HG02885 (cell line): Measurements from ENCODE around the gene SLC16A5.
"Not testable (repeated sequence)": the region's sequence is repeated elsewhere in the genome, so short reads cannot be mapped to it uniquely, and the experiment has no call there.

ENCODE experiments used
- ATAC-seq: cut with Tn5 transposase; IDR thresholded peaks from one replicate; pipeline ENCODE4 v1.9.1; 2021; ENCODE audit warnings: mild to moderate bottlenecking; ENCODE audit not compliant: unreplicated experiment, poor library complexity

The SLC16A5 gene, protein sequence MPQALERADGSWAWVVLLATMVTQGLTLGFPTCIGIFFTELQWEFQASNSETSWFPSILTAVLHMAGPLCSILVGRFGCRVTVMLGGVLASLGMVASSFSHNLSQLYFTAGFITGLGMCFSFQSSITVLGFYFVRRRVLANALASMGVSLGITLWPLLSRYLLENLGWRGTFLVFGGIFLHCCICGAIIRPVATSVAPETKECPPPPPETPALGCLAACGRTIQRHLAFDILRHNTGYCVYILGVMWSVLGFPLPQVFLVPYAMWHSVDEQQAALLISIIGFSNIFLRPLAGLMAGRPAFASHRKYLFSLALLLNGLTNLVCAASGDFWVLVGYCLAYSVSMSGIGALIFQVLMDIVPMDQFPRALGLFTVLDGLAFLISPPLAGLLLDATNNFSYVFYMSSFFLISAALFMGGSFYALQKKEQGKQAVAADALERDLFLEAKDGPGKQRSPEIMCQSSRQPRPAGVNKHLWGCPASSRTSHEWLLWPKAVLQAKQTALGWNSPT

DNA sequence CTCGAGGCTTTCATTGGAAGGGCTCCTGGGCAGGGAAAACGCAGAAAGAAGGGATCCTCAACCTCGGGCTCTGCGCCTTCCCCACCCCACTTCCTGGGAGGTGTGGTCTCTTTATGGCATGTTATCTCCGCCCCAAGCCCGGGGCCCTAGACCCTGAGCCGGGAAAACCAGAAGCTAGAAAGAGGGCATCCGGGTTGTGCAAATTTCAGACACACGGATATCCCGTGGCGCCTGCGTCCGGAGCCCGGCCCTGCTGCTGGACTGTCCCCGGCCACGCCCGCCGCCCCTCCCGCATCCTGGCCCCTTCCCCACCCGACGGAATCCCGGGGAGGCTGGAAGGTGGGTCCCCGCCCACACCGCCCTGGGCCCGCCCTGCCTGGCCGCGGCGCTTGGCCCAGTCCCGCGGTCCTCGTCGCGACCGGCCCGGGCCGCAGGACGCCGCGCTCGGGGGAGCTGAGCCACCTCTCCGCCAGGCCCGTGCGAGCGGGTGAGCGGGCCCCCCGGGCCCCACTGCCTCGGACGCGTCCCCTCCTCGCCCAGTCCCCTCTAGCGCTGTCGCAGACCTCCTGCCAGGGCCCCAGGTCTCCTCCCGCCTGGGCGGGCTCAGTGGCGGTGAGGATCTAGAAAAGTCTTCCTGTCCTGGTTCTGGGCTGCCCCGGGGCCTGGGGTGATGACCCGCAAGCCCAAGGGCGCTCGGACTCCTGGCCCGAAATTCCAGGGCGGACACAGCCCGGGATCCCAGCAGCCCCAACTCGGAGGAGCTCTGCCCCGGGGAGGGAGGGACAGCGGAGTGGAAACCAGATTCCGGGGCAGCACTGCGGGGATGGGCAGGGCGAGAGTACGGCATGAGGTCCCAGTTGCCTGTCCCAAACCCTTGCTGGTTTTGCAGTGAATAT lies at the start of gene SLC16A5:
Gene SLC16A5 (plus strand): TSS at position 397 of the 896 bp plus-strand sequence. CDS start 5,683 bp downstream, outside the sequence.
- peak; percentile 51 for ATAC-seq

- ATAC-seq: no peak
These were observed 48.5 kb upstream of the SLC16A5 start for GRCh38 chr17:75039238-75039637.

- ATAC-seq: no peak
These were observed 46.0 kb upstream of the SLC16A5 start for GRCh38 chr17:75041656-75042280.

GRCh38 chr17:75043789-75044188 lies 44.0 kb upstream of the SLC16A5 start:
- ATAC-seq: not testable (repeated sequence)

GRCh38 chr17:75044716-75045115 lies 43.0 kb upstream of the SLC16A5 start:
- no peak for ATAC-seq

GRCh38 chr17:75045946-75046406 lies 41.8 kb upstream of the SLC16A5 start:
- ATAC-seq: not testable (repeated sequence)

GRCh38 chr17:75046407-75047289 lies 41.1 kb upstream of the SLC16A5 start, which contains the start of the genes ATP5PD and KCTD2:
TSS of gene ATP5PD (minus strand) at chr17:75046969. CDS start at chr17:75042650, 4,319 bp downstream.
TSS of gene KCTD2 (plus strand) at chr17:75047225. CDS start at chr17:75047251, 26 bp downstream.
- peak; percentile 94 for ATAC-seq

GRCh38 chr17:75047398-75048098 lies 40.2 kb upstream of the SLC16A5 start:
- peak; percentile 17 for ATAC-seq

DNA sequence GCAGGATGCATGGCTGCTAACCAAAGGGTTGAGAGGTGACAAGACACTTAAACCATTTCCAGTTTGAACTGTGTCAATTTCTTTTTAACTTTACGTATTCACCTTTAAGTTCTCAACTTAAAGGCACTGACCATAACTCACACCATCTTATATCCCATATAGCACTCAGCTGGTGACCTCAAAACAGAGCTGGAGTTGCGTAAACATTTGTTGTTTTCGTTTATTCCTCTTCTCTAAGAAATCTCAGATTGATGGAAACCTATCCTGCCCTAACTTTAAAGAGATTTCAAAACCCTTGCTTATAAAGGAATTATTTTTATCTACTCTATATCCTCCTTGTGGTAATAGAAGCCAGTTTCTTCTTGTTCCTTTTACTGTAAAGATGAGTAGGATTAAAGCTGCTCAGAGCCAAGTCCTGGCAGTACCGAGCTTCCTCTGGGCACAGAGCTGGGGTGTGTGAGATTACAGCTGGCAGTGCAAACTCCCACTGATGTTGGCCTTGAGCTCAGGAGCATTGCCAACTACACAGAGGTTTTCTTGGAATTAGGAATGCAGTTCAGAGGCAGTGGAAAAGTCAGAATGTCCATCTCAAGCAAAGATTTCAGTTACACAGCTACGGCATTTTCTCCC lies 39.4 kb upstream of the SLC16A5 start:
- ATAC-seq: no peak

DNA sequence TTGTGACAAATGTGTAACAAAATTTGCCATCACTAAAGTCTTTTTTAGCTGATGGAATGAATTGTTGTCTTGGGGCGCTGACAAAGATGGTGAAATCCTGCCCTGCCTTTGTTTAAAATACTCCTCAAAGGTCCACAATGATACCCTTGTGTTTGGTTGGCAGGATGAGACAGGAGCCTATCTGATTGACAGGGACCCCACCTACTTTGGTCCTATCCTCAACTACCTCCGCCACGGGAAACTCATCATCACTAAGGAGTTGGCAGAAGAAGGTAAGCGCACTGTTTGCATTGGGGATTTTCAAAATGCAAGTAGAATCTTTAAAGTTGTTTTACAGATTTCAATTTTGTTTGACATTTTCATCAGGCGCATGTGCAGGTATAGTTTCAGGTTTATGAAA lies 38.7 kb upstream of the SLC16A5 start:
- no peak for ATAC-seq

DNA sequence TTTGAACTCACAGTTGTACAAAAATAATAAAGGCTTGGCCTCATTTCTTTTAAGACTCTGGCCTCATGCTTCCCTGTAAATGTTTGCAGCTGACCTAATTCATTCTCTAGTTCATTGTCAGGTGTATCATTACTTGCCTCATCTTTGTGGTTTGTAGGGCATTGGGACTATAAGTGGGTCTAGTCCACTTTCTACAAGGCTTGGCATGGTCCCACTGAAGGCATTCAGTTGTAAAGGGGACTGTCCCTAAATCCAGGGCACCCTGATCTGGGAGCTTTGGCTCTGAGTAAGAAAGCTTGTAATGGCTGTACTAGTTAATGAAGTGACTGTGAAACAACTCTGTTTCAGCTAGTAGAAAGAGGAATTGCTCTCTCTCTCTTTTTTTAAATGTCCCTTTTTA lies 38.0 kb upstream of the SLC16A5 start:
- ATAC-seq: no peak

GRCh38 chr17:75051941-75052340 lies 35.8 kb upstream of the SLC16A5 start:
- ATAC-seq: no peak

- no peak for ATAC-seq
These were observed 28.1 kb upstream of the SLC16A5 start for GRCh38 chr17:75059369-75060345.

DNA sequence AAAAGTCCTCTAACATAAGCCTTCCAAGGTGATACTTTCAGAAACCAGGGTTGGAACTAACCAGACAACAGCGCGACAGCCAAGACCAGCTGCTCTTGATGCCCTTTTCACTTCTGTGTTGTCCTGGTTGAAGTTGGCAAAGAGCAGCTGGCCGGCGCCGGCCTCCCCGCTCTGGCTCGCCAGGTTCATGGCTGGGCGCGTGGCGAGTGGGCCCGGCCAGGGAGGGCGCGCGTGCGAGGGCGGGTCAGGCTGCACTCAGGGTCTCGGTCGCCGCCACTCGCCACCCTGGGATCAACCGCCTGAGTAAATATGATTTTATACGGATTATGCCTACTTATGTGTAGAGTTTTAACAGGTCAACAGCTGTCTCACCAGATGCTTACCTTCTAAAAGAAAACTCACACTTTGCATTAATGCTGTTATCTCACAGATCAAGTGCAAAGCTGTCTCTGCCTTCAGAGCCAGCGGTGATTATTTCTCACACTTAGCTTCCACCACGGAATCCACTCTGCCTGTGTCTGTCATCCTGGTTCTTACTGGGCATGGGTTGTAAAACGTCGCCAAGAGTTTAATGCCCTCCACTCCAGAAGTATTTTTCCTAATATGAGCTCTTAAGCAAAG lies 27.2 kb upstream of the SLC16A5 start:
- ATAC-seq: no peak

- no peak for ATAC-seq
These were observed 26.7 kb upstream of the SLC16A5 start for GRCh38 chr17:75061055-75061438.

GRCh38 chr17:75061618-75062017 lies 26.1 kb upstream of the SLC16A5 start:
- no peak for ATAC-seq

DNA sequence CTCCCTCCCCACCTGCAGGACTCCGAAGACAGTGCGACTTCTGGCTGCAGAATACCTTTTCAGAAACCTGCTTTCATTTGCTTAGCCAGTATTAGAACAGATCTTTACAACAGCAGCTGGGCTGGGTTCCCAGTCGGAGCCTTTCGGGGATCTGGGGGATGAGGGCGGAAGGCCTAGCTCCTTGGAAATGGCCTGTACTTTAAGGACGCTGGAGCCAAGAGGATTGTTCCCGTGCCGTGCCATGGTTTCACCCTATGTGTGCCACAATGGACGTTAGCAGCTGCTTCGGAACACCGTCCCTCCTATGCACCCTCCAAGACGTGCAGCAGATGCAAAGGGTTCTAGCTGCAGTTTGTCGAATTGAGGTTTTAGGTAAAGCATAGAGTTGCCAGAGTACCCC lies 24.6 kb upstream of the SLC16A5 start:
- no peak for ATAC-seq
